OCI-LY1 (cell line): ENCODE measurements around the gene CCT7.

Source experiments
- CTCF ChIP-seq: fragments of 200-600 bp; sonication (generic), shearing (Covaris generic); IDR thresholded peaks from 2 replicates; pipeline ENCODE4 v1.5.1; 2017; ENCODE audit warnings: mild to moderate bottlenecking, antibody characterized with exemption, low read length, moderate library complexity, mixed read lengths
- EZH2 ChIP-seq: fragments of 200-600 bp; sonication (generic), shearing (Covaris generic); IDR thresholded peaks from 2 replicates; pipeline ENCODE4 v1.8.0; 2017; ENCODE audit warnings: borderline replicate concordance, mixed run types, mild to moderate bottlenecking, antibody characterized with exemption, low read length, moderate library complexity, mixed read lengths

GRCh38 chr2:73233932-73234832 is at the start of gene CCT7:
- TF ChIP-seq EZH2 = no peak
- TF ChIP-seq CTCF = no peak
